ENCODE data around the gene GLRX3.

The GLRX3 gene

DNA sequence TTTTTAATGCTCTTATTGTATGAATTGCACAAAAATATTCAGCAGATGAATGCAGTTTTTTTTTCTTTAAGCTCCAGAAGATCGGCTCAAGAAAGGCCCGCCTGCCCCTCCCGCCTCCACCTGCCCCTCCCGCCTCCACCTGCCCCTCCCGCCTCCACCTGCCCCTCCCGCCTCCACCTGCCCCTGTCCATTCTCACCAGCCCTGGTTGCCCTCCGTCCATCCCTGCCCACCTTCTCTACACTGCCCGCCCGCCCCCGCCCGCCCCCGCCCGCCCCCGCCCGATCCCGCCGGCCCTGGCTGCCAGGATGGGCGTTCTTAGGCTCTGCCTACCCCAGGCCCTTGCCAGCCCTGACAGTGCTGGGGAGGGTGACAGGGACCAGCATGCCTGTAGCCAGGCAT, 67.4 kb downstream of the GLRX3 start:
- in situ Hi-C loops (cut with HindIII; ENCODE audit: low sequenced_read_pairs): no loop called here

DNA sequence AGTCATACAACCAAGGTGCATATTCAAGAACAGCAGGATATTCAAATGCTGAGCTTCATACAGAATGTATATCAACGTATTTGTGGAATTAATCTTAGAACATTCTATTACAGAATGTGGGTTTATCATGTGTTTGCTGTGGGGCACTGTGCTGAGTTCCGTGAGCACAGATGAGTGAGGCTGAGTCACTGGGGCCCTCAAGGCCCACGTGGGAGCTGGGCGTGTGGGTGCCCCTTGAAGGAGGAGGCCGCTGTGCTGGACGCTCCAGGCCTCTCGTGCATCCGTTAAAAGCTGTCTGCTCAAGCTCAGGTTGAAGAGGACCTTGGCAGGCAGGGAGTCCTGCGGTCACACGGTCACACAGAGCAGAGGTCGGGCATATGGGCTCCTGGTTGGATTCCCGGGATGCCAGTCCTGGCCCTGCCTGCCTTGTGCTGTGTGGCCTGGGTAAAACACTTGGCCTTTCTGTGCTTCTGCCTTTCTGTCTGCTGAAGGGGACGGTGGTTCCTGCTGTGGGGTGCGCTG, 70.1 kb downstream of the GLRX3 start:
- in situ Hi-C loops (cut with HindIII; ENCODE audit: low sequenced_read_pairs): no loop called here

DNA sequence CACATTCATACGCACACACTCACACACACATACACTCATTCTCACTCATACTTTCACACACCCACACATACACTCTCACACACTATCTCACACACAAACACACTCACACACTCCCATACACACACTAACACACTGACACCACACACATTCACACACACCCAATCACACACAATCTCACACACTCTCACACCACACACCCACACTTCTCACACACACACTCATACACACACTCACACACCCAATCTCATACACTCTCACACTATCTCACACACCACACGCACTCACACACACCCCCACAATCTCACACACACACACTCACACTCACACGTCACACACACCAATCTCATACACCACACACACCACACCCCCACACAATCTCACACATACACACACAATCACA, 71.0 kb downstream of the GLRX3 start:
- in situ Hi-C loops (cut with HindIII; ENCODE audit: low sequenced_read_pairs): no loop called here

DNA sequence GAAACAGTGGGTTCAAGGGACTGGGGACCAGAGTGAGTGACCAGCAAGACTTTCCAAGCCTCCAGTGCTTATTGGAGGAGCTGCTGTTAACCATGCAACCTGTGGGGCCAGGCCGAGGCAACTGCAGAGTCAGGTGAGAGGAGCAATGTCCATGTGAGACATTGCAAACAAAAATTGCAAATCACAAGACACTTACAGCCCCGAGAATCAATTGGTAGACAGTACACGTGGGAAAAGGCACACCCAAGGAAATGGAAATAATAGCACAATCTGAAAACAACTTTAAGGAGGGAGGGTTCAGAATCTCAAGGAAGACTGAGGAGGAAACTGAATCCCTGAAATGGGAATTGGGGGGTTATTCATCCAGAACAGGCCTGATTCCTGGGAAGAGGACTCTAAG, 72.6 kb downstream of the GLRX3 start:
- in situ Hi-C loops (cut with HindIII; ENCODE audit: low sequenced_read_pairs): no loop called here

DNA sequence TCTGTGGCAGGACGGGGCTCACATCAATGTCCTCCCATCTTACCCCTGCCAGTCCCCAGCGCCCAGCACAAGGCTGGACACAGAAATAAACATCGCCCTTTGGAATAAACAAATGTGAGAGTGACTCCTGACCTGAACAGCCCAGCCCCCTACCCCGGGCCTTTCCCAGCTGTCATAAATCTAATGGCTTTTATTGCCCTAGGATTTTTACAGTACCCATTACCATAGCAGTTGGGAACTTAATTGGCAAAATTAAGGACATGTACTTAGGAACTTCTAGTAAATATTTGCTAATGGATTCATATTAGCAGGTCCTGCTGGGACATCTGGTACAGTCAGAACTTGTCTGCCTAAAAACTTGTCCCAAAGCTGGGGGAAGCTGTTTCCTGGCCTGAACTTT, 76.6 kb downstream of the GLRX3 start:
- in situ Hi-C loops (cut with HindIII; ENCODE audit: low sequenced_read_pairs): no loop called here

DNA sequence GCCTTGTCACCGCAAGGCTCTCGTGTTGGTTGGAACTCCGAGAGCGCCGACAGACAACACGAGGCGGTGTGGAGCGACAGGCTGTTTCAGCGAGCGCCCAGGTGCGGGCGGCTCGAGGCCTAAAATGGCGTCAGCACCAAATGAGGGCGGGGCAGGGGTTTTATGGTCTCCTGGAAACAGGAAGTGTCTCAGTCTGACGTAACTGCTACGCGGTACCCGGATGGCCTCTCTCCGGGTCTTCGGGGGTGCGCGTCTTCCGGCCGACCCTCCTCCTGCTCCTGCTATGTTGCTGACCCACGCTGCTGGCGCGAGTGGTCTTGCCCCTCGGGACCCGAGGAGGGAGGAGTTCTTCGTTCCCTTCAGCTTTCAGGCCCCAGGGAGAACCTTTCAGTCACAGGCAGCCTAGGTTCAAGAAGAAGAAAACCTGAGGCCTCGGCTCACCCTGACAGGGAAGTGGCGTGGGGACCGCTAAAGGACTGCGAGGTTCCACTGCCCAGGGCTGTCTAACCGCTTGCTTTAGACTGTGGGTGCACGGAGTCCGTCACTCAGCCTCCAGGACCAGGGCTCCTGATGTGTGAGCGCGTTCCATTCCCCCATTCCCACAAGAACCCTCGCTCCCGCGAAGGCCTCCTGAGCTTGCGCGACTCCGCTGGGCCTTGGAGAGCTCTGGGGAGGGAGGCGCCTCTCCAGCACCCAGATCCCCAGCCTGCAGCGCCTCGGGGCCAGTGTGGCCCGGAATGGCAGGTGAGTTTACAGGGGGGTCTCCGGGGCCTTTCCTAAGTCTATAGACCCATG, 77.3 kb downstream of the GLRX3 start:
- in situ Hi-C loops (cut with HindIII; ENCODE audit: low sequenced_read_pairs): no loop called here

DNA sequence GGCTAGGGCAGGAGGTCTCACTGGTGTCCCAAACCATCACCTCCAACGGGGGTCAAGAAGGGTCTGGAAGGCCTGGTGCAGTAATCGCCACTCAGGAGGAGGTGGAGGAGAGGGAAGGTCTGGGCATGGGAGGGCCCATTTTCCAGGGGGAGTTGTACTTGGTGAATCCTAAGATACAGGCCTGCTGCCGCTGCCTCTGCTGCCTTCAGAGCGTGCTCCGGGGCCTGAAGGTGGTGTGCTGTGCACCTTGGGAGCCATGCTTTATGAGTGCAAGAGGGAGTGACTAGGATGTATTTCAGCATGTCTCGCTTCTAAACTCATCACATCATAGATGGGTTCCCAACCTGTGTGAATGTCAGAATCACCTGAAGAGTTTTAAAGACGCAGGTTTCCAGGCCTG, 78.2 kb downstream of the GLRX3 start:
- in situ Hi-C loops (cut with HindIII; ENCODE audit: low sequenced_read_pairs): no loop called here

DNA sequence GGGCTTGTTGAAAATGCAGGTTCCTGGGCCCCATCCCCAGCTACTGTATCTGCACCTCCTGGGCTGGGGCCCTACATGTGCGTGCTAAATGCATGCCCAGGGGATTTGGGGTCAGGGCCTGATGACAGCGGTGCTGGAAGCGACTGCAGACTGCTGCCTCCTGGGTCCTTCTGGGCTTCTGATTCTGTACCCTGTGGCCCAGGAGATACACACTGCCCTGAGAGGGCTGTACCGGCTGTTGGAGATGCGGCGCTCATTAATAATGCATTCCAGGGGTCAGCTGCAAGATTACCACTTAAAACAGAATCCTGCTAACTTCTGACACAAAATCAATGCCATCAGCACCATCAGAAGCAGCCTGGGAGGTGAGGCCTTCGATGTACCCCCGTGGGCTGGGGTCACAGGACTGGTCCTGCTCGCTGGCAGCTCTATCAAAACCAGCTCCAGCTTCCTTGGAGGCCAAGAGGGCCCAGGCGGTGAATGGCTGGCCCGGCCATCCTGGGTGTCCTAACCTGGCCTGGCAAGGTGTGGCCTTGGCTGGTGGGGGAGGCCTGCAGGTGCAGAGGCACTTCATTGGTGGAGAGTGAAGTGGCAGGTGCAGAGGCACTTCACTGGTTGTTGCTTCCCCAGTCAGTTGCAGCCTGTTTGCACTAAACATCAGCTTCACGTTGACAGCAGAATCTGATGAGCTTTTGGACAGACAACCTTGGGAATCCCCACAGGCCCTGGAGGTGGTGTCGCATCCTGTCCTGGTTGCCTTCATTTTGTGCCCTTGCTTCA, 79.2 kb downstream of the GLRX3 start:
- in situ Hi-C loops (cut with HindIII; ENCODE audit: low sequenced_read_pairs): no loop called here

DNA sequence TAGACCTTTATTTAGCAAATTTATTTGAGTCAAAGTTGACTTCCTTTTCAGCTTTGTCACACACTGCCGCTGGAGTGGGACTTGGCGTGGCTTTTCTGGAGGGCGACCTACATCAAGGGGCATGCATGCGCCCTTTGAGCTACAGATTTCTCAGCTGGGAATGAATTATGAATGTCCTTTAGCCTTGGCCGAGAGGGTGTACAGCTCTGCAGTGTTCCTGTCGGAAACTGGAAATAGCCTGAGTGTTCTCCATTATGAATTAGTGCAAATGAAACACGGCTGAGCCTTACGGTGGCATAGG, 79.7 kb downstream of the GLRX3 start:
- in situ Hi-C loops (cut with HindIII; ENCODE audit: low sequenced_read_pairs): no loop called here

DNA sequence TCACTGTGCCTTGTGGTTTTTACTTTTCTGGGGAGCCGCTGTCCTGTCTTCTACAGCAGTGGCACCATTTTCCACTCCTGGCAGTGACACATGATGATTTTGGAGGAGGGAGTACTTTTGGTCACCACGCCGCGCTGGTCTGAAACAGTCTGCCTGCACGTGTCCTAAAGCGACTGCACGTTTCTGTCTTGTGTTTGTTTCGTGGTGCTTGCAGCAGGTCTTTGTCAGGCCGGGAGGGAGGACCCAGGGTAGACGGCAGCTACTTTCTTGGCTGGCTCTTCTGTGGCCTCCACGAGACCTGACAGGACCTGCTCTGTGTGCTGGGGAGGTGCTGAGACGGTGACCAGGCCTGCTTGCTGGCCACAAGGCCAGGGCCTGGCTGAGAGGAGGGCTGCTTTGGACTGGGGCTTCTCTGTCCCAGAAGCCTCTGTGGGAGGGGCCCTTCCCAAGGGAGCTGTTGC, 82.0 kb downstream of the GLRX3 start:
- in situ Hi-C loops (cut with HindIII; ENCODE audit: low sequenced_read_pairs): no loop called here

DNA sequence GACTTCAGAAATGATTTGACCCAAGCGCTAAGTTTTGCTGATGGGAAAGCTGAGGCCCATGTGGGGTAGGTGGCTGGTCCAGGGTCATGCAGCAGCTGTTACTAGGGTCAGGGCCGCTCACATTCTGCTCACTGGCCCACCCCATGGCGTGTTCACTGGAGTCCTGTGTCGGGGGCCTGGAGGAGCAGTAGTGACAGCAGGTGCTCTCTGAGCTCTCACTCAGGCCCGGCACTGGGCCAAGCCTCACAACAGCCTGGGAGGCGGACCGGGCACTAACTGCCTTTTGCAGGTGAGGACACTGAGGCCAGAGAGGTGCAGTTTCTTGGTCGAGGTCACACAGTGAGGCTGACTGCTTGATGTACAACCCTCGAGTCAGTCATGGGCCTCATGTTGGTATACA, 82.7 kb downstream of the GLRX3 start:
- in situ Hi-C loops (cut with HindIII; ENCODE audit: low sequenced_read_pairs): no loop called here

DNA sequence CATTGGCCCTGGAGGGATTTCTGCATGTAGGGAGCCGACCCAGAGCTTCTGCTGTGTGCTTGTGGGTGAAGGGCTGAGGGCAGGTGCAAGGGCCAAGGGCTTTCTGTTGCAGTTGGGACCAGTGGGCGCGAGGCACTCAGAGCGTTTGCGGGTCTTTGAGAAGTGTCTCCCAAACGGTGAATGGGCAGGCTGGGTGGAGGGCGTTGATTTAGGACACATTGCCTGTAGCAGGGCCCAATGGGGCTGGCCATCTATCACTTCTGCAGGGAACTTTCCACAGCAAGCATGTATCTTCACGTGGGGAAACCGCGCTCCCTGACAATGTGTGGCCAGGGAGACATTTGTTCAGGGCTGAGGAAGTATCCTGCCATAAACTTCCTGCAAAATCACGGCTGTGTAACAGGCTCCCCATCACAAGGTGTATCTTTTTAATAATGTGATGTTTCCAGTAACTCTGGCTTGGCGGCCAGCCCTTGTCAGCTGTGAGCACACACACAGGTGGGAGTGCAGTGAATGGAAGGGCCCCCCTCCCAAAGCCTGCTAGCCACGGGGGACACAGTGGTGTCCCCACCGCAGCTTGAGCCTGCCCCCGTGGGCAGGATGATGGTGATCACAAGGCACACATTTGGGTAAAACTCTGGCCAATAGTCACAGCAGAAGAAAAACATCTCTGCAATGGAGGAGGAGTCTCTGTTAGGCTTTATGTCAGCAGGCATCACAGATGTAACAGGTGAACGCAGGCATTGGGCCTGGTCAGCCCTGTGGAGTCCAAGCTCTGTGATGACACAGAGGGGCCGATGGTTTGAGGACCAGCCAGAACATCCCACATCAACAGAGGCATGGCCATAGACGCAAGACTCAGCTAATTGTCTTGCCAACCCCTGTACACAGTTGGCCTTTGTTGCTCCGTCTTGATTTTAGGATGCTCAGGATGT, 84.3 kb downstream of the GLRX3 start:
- in situ Hi-C loops (cut with HindIII; ENCODE audit: low sequenced_read_pairs): no loop called here

DNA sequence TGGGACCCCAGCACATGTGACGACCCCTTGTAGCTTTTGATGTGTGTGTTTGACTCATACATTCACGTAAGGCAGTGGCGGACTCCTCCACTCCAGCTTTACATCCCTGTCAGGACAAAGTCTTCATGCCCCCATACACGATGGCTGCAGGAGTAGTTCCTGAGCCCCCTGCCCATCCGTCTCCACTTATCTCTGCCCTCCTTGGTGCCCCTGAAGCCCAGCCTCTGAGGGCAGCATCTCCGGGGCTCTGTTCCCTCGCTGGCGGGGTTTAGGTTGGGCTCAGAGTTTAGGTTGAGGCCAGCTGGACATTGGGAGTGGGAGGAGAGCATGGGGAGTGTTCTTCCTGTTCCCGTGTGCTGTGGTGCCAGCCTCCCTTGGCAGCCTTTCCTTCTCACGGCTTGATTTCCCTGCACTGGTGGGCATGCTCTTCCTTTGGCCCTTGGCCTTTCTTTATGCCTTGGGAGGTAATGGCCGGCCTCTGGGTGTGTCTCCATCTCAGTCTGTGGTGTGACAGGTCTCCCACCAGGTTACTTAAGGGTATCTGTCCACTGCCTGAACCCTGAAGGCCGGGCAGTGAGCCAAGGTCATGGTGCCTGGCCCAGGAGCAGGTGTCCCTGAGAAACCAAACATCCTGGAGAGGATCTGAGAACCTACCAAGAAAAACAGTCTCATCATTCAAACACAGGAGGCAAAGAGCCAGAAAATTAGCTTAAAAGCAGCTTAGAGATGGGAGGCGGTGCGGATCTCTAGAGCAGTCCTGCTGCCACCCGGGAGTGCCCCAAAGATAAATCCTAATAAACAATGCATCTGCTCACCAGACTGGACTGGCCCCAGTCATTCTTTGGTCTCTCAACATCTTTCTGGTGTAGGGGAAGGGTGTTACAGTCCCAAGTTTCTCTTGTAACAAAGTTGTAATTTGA, 85.5 kb downstream of the GLRX3 start:
- in situ Hi-C loops (cut with HindIII; ENCODE audit: low sequenced_read_pairs): no loop called here

DNA sequence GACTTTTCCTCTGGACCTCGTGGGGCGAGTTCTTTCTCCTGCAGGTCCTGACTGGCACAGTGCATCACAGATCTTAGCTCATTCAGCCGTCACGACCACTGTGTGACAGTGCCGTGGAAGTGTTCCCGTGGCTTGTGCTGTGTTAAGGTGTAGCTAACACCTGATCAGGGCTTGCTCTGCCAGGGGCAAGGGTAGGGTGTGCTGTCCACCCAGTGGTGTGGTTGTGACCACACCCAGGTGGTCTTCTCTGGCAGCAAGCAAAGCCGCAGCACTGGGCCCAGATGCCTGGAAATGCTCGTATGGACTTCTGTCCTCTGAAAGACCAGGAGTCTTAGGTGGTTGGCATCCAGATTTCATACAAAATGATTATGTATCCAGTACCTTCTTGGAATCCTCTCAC, 86.2 kb downstream of the GLRX3 start:
- in situ Hi-C loops (cut with HindIII; ENCODE audit: low sequenced_read_pairs): no loop called here

DNA sequence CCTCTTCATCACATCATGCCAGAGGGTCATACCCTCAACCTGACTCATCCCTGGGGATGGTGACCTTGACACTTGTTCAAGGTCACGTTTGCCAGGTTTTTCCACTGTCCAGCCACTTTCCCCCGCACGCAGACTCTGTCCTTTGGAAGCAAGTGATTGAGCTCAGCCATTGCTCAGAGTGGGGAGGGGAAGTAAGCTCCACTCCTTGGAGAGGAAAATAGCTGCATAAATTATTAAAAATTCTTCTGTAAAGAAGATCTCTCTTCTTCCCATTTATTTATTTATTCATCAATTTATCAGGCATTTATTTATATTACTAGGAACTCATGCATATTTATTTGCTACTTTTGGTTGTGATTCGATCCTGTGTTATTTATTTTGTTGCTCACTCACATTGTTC, 88.0 kb downstream of the GLRX3 start:
- in situ Hi-C loops (cut with HindIII; ENCODE audit: low sequenced_read_pairs): no loop called here

DNA sequence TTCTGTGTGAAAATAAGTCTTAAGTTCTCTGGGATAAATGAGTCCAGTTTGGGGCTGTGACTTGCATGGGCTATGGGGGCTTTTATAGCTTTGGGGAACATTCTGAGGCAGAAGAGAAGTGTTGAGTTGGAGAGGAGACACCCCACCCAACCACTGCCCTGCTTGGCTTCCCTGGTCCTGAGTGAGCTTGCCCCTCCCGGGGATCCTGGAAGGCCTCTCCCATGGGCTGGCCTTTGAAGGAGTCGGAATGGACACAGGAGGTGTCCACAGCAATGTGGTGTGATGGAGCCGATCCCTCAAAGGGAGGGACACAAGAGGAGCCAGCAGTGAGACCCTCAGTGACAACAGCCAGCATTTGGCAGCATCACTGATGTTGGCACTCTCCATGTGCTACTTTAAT, 89.8 kb downstream of the GLRX3 start:
- in situ Hi-C loops (cut with HindIII; ENCODE audit: low sequenced_read_pairs): no loop called here

DNA sequence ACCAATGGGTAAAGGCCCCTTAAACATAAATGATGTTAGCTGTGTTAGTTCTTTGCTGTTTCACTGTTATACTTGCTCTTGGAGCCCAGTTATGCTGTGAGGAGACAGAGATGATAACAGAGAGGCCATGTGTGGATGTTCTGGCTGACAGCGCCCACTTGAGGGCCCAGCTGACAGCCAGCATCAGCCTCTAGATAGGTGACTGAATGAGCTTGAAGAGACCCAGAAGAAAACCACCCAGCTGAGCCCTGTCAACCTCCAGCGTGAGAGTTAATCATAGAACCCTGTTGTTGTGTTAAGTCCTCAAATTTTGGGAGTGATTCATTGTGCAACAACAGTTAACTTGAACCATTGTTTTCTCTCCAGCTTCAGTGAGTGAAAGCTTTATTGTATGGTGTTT, 91.7 kb downstream of the GLRX3 start:
- in situ Hi-C loops (cut with HindIII; ENCODE audit: low sequenced_read_pairs): no loop called here

Measured in DLD1 (cell line).